Stimulated activated CD4-positive, alpha-beta T cell treated with anti-CD3 and anti-CD28 coated beads, Interleukin-4, amount 100 ng/mL, for 1 hour (primary cell): ENCODE results near the gene RNU6-1.

Experiments
- DNase-seq: peaks from one replicate; pipeline ENCODE4 v3.0.0-alpha.2; 2020

RNU6-1 gene

GRCh38 chr15:67799801-67800205 is 40.0 kb downstream of the RNU6-1 start:
- DNase-seq: no peak

- DNase-seq: no peak
These were observed 43.4 kb downstream of the RNU6-1 start for GRCh38 chr15:67796196-67797127.

- DNase-seq: peak; percentile 60
These were observed 44.8 kb downstream of the RNU6-1 start for GRCh38 chr15:67794832-67795574.

- DNase-seq: no peak
These were observed 47.4 kb downstream of the RNU6-1 start for GRCh38 chr15:67792250-67792942.

GRCh38 chr15:67790610-67791319 is 49.1 kb downstream of the RNU6-1 start:
- no peak for DNase-seq
